Liver (tissue), 3 donors: ENCODE results near the gene DSCAML1.

Source experiments
- EGR1 ChIP-seq, 2 donors: IDR thresholded peaks; 2 replicates each; pipeline ENCODE4 v1.6.1; 2016 to 2018; ENCODE audit warnings: antibody characterized with exemption in 2 of 2, low read depth in 2 of 2
- HNF4G ChIP-seq: IDR thresholded peaks from 2 replicates; pipeline ENCODE4 v1.6.1; 2016; ENCODE audit warnings: antibody characterized with exemption
- JUND ChIP-seq, 2 donors: IDR thresholded peaks; 2 replicates each; pipeline ENCODE4 v1.6.1; 2016; ENCODE audit warnings: antibody characterized with exemption in 2 of 2
- RAD21 ChIP-seq, 2 donors: IDR thresholded peaks; 2 replicates each; pipeline ENCODE4 v1.6.1; 2016; ENCODE audit warnings: antibody characterized with exemption in 2 of 2, mild to moderate bottlenecking in 2 of 2
- SP1 ChIP-seq: IDR thresholded peaks from 2 replicates; pipeline ENCODE4 v1.6.1; 2018; ENCODE audit warnings: antibody characterized with exemption, mild to moderate bottlenecking
- YY1 ChIP-seq: IDR thresholded peaks from 2 replicates; pipeline ENCODE4 v1.6.1; 2016; ENCODE audit warnings: antibody characterized with exemption, mild to moderate bottlenecking
- TF ChIP-seq, protein P1 (sequence below): fragments of 150-350 bp; IDR thresholded peaks from 2 replicates; pipeline ENCODE4 v1.5.1; 2017; ENCODE audit warnings: improper control_type of control experiment, low read depth, low read length; ENCODE audit not compliant: missing input control
- TF ChIP-seq, protein P2 (sequence below): IDR thresholded peaks from 2 replicates; pipeline ENCODE4 v1.6.1; 2016; ENCODE audit warnings: antibody characterized with exemption
- TF ChIP-seq, protein P3 (sequence below): IDR thresholded peaks from 2 replicates; pipeline ENCODE4 v1.6.1; 2016; ENCODE audit warnings: antibody characterized with exemption
- donor health status: healthy.
- donor health status: healthy.

DNA sequence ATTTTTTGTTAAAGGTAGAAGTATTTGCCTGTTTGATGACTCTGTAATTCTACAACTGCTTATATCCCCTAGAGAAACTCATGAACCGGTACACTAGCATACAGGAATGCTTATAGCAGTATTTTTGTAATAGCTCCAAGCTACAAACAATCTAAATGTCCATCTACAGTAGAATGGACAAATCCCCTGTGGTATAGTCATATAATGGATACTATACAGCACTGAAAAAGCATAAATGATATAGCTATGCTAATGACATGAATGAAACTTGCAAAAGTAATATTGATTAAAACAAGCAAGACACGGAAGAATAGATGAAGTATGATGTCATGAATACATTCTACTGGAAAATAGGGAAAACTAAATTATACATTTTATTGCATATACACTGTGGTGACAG lies 326.4 kb downstream of the DSCAML1 start:
- TF ChIP-seq, protein P1, sequence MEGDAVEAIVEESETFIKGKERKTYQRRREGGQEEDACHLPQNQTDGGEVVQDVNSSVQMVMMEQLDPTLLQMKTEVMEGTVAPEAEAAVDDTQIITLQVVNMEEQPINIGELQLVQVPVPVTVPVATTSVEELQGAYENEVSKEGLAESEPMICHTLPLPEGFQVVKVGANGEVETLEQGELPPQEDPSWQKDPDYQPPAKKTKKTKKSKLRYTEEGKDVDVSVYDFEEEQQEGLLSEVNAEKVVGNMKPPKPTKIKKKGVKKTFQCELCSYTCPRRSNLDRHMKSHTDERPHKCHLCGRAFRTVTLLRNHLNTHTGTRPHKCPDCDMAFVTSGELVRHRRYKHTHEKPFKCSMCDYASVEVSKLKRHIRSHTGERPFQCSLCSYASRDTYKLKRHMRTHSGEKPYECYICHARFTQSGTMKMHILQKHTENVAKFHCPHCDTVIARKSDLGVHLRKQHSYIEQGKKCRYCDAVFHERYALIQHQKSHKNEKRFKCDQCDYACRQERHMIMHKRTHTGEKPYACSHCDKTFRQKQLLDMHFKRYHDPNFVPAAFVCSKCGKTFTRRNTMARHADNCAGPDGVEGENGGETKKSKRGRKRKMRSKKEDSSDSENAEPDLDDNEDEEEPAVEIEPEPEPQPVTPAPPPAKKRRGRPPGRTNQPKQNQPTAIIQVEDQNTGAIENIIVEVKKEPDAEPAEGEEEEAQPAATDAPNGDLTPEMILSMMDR, result no peak
- no peak for TF ChIP-seq JUND (IDR thresholded peaks at IDR 0.05)
- TF ChIP-seq YY1, result no peak
- TF ChIP-seq EGR1 (IDR thresholded peaks at IDR 0.05; ENCODE audit: low read depth in 2 of 2), result no peak
- no peak for TF ChIP-seq RAD21 (IDR thresholded peaks at IDR 0.05)
- no peak for TF ChIP-seq SP1
- no peak for TF ChIP-seq HNF4G
- TF ChIP-seq, protein P2, sequence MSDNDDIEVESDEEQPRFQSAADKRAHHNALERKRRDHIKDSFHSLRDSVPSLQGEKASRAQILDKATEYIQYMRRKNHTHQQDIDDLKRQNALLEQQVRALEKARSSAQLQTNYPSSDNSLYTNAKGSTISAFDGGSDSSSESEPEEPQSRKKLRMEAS, result no peak
- TF ChIP-seq, protein P3, sequence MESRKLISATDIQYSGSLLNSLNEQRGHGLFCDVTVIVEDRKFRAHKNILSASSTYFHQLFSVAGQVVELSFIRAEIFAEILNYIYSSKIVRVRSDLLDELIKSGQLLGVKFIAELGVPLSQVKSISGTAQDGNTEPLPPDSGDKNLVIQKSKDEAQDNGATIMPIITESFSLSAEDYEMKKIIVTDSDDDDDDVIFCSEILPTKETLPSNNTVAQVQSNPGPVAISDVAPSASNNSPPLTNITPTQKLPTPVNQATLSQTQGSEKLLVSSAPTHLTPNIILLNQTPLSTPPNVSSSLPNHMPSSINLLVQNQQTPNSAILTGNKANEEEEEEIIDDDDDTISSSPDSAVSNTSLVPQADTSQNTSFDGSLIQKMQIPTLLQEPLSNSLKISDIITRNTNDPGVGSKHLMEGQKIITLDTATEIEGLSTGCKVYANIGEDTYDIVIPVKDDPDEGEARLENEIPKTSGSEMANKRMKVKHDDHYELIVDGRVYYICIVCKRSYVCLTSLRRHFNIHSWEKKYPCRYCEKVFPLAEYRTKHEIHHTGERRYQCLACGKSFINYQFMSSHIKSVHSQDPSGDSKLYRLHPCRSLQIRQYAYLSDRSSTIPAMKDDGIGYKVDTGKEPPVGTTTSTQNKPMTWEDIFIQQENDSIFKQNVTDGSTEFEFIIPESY, result no peak
